ENCODE measurements around the gene AIFM3. TPM values are rescaled to one million over a fixed set of nuclear protein-coding genes. Genes with fewer than 3 reads are reported as not detected.

The AIFM3 gene
- total RNA-seq, 2 donors from 2014 or later: 0.34 to 1.2 TPM

DNA sequence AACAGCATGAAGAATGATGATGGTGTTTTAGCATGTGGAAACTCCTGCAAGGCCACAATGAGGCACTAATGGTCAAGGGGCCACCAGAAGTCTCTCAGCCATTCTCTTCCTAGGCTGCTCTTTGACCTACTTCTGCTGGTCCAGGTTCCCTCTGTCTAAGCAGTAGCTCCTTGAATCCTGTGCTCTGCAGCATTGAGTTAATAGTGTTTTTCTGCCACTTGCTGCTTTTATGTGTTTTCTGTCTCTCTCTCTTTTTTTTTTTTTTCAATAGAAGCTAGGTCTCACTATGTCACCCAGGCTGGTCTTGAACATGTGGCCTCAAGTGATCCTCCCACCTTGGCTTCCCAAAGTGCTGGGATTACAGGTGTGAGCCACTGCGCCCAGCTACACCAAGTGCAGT is 20.1 kb upstream of the AIFM3 start:
- no peak for DNase-seq
- no peak overlapping the region for H3K4me3 Mint-ChIP-seq
- H3K9me3 ChIP-seq (ENCODE audit: control insufficient read depth, low read length, poor library complexity, severe bottlenecking): no peaks in the 10 kb centered on the region
- H3K4me1 Mint-ChIP-seq: peaks cover 41% of the 10 kb centered on the region
- H3K36me3 Mint-ChIP-seq (ENCODE audit: low read depth): peaks cover 4% of the 10 kb centered on the region
- no peaks in the 10 kb centered on the region for H3K27me3 Mint-ChIP-seq
- ATAC-seq: no peak
- H3K27ac Mint-ChIP-seq: peak overlapping the region; percentile 56

DNA sequence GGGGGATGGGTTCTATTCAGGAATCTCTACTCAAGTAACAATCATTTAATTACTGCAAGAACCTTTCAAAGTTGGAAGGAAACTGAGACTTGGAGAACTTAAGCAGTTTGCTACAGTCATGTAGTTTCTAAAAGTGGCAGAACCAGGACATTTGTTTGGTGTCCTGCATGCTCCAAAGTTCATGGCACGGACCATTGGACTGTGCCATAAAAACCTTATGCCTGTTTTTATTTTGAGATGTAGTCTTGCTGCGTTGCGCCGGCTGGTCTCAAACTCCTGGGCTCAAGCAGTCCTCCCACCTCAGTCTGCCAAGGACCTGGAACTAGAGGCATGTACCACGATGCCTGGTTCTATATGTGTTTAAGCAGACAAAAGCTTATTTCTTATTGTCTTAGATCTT is 18.6 kb upstream of the AIFM3 start:
- Mint-ChIP-seq H3K36me3 (ENCODE audit: low read depth) (peaks cover 4% of the 10 kb centered on the region), H3K4me3 (no peak overlapping the region), H3K4me1 (peaks cover 27% of the 10 kb centered on the region), H3K27ac (no peak overlapping the region), H3K27me3 (no peaks in the 10 kb centered on the region)
- no peak for ATAC-seq
- no peaks in the 10 kb centered on the region for H3K9me3 ChIP-seq (ENCODE audit: control insufficient read depth, low read length, poor library complexity, severe bottlenecking)
- no peak for DNase-seq

DNA sequence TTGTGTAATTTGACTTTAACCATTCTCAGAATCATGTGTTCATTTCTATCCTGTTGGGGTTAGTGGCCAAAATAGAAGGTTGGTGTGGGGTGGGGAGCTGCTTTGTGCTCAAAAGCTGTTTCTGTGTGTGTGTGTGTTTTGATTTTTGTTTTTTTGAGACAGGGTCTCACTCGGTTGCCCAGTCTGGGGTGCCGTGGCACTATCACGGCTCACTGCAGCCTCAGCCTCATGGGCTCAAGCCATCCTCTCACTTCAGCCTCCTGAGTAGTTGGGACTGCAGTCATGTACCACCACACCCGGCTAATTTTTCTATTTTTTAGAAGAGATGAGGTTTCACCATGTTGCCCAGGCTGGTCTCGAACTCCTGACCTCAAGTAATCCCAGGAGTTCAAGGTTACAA is 18.1 kb upstream of the AIFM3 start:
- H3K27me3 Mint-ChIP-seq: no peaks in the 10 kb centered on the region
- peak overlapping the region; percentile 4 for H3K27ac Mint-ChIP-seq
- DNase-seq (no peak), ATAC-seq (no peak)
- H3K36me3 Mint-ChIP-seq (ENCODE audit: low read depth): peaks cover 4% of the 10 kb centered on the region
- H3K4me1 Mint-ChIP-seq: peaks cover 22% of the 10 kb centered on the region
- H3K9me3 ChIP-seq (ENCODE audit: control insufficient read depth, low read length, poor library complexity, severe bottlenecking): no peaks in the 10 kb centered on the region
- H3K4me3 Mint-ChIP-seq: no peak overlapping the region

DNA sequence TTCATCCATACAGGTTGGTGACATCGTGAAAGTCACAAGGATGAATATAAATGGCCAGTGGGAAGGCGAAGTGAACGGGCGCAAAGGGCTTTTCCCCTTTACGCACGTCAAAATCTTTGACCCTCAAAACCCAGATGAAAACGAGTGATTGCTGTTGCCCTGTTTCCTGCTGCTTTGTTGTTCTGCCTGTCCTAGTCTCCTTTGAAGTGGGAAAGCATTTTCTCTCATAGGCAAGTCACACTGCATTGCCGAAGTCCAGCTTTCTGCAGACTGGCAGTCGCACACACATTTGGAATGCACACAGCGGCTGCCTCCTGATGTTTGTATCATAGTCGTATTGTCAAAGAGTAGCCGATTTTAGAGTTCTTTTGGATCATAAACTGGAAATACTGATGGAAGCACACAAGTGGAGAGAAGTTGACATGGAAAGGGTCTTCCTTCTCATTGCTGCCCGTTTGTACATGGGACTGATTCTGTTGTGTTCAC is 17.3 kb upstream of the AIFM3 start:
- no peaks in the 10 kb centered on the region for H3K9me3 ChIP-seq (ENCODE audit: control insufficient read depth, low read length, poor library complexity, severe bottlenecking)
- no peak for ATAC-seq
- no peak for DNase-seq
- Mint-ChIP-seq H3K36me3 (ENCODE audit: low read depth) (peaks cover 4% of the 10 kb centered on the region), H3K4me3 (no peak overlapping the region), H3K27ac (peak overlapping the region; percentile 4), H3K4me1 (peaks cover 22% of the 10 kb centered on the region), H3K27me3 (no peaks in the 10 kb centered on the region)

DNA sequence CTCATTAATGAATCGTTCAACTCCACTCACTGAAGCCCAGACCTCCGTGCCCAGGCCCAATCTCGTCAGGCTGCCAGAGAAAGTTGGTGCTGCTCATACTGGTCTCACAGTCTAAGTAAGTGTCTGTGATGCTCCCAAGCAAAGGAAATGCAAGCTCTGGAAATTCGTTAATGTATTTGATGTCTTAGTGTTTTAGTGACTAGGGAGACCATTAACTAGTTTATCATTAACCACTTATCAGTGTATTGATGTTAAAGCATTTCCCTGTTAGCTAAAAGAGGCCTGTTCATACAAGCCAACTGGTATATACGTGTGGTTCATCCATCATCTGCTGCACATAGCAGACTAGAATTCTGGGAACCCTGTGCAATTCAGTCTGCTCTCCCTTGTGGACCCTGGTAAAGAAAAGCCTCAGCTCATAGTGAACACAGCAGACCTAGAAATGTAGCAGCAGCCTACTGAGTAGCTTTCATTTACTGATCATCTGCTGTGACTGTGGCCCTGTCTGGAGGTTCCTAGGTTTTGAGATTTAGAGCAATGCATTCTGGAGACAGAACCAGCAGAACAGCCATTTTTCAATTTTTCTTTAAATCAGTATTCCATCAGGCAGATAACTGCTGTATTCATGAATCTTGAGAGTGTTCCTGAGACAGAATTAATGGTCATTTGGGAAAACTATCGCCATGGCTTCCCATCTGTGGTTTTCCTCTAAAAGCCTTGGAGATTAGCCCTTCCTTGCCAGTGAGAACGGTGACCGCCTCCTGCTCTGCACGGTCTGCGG is 15.7 kb upstream of the AIFM3 start:
- H3K36me3 Mint-ChIP-seq (ENCODE audit: low read depth): peaks cover 4% of the 10 kb centered on the region
- no peak overlapping the region for H3K4me3 Mint-ChIP-seq
- ATAC-seq (no peak), DNase-seq (no peak)
- H3K4me1 Mint-ChIP-seq: peaks cover 12% of the 10 kb centered on the region
- peaks cover 2% of the 10 kb centered on the region for H3K27me3 Mint-ChIP-seq
- no peak overlapping the region for H3K27ac Mint-ChIP-seq
- H3K9me3 ChIP-seq (ENCODE audit: control insufficient read depth, low read length, poor library complexity, severe bottlenecking): no peaks in the 10 kb centered on the region

DNA sequence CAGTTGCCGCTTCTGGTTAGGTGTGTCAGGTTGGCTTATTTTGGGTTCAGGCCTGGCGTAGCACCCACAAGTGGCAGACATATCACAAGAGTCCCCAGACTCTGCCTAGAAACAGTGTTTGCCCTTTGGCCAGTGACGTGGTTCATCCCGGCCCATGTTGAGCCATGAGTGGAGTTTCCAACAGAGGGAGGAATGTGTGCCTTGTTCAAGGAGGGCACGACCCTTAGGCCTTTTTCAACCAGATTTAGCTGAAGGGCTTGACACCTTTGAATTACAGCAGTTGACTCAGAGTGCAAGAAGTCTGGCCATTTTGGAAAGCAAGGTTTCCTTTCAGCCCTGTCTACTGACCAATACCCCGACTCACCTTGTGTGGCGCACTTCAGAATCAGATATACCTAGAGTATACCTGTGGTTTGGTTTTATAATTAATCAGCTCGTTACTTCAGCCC is 15.1 kb upstream of the AIFM3 start:
- H3K36me3 Mint-ChIP-seq (ENCODE audit: low read depth): peaks cover 4% of the 10 kb centered on the region
- H3K27ac Mint-ChIP-seq: no peak overlapping the region
- no peaks in the 10 kb centered on the region for H3K9me3 ChIP-seq (ENCODE audit: control insufficient read depth, low read length, poor library complexity, severe bottlenecking)
- no peak for DNase-seq
- no peak overlapping the region for H3K4me3 Mint-ChIP-seq
- ATAC-seq: no peak
- H3K27me3 Mint-ChIP-seq: peaks cover 4% of the 10 kb centered on the region
- H3K4me1 Mint-ChIP-seq: peaks cover 11% of the 10 kb centered on the region

DNA sequence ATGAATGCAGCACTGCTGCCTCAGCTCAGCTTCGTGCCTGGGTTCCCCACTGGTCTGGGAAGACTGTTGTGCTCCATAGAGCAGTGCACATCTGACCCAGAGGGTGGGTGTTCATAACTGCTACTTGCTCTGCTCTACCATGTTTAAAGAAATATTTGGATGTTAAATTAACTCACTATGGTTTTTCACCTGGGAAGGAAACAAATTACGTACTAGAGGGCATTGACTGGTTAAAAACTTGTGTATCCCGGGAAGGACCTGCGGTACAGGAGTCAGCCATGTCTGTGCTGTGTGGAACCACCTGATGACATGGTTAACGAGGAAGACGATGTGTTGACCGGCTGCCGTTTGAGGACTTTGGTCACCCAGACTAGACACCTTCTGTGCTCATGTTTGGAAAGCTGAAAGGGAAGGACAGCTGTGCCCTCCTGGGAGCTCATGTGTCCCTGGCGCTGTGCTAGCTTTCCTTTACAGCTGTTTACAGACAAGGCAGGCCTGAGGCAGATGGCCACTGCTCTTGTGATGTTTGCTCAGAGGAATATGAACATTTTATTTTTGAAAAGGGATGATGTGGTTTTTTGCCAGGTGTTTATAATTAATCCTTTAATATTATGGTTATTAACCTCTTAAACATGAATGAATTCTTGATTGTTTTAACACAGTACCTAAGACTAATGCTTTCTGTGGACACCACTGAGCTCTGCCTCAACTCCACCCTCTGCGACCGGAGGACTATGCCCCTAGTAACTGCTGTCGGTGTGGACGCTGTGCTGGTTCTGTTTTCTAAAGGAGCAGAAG is 14.3 kb upstream of the AIFM3 start:
- Mint-ChIP-seq H3K4me3 (no peak overlapping the region), H3K36me3 (ENCODE audit: low read depth) (peaks cover 4% of the 10 kb centered on the region)
- no peak for ATAC-seq

DNA sequence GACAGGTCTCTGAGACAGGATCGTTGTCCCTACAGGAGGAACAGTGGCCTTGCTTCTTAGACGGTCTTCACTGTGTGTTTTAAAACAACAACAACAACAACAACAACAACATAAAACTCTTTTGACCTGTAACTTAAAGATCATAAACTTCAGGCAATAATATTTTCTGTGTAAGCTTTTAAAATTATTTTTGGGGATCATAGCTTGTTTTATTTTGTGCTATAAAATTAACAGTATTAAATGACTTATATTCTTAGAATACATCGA is 13.8 kb upstream of the AIFM3 start:
- H3K9me3 ChIP-seq (ENCODE audit: control insufficient read depth, low read length, poor library complexity, severe bottlenecking): no peaks in the 10 kb centered on the region
- Mint-ChIP-seq H3K4me3 (no peak overlapping the region), H3K27me3 (peaks cover 11% of the 10 kb centered on the region), H3K36me3 (ENCODE audit: low read depth) (peaks cover 4% of the 10 kb centered on the region), H3K27ac (no peak overlapping the region), H3K4me1 (peaks cover 8% of the 10 kb centered on the region)
- ATAC-seq (no peak), DNase-seq (no peak)

More for the DNA sequence above, 14.3 kb upstream of the AIFM3 start:
- Mint-ChIP-seq H3K27ac (peak overlapping the region; percentile 79), H3K4me1 (peaks cover 11% of the 10 kb centered on the region), H3K27me3 (peaks cover 5% of the 10 kb centered on the region)
- H3K9me3 ChIP-seq (ENCODE audit: control insufficient read depth, low read length, poor library complexity, severe bottlenecking): no peaks in the 10 kb centered on the region
- DNase-seq: no peak

DNA sequence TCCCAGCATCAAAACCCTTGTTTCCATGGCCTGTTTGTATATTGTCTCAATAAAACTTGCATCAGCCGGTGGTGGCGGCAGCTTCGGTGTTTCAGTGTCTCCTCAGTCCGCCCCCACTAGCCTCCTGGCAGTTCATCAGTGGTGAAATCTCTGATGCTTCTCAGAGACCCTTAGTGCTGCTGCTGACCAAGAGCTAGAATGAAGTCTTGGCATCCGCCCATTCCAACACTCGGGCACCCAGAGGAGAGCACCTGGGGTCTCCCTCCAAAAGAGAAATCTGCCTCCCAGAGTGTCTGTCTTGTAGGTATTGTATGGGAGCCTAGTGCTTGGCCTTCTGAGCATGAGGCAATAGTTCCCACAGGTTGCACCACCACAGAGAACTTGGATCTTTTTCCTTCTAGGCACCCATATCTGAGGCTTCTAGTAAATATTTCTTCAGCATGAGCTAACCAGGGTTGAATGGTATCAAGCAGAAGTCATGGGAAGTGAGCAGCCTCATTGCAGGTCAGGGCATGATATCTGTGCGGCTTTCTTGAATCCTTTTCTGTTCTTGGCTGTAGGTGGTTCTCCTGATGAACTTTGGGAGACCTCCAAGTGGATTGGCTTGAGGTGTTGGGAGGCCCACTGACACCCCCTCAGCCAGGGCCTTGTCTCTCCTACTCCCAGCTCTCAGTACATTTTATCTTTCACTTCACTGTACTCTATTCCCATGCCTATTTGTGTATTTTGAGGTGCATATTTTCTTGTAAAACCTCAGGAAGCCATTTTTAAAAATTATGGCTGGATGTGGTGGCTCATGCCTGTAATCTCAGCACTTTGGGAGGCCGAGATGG is 13.2 kb upstream of the AIFM3 start:
- ATAC-seq (no peak), DNase-seq (no peak)
- no peak overlapping the region for H3K4me3 Mint-ChIP-seq
- H3K27ac Mint-ChIP-seq: no peak overlapping the region
- peaks cover 4% of the 10 kb centered on the region for H3K36me3 Mint-ChIP-seq (ENCODE audit: low read depth)
- peaks cover 8% of the 10 kb centered on the region for H3K4me1 Mint-ChIP-seq
- H3K27me3 Mint-ChIP-seq: peaks cover 15% of the 10 kb centered on the region
- H3K9me3 ChIP-seq (ENCODE audit: control insufficient read depth, low read length, poor library complexity, severe bottlenecking): no peaks in the 10 kb centered on the region

DNA sequence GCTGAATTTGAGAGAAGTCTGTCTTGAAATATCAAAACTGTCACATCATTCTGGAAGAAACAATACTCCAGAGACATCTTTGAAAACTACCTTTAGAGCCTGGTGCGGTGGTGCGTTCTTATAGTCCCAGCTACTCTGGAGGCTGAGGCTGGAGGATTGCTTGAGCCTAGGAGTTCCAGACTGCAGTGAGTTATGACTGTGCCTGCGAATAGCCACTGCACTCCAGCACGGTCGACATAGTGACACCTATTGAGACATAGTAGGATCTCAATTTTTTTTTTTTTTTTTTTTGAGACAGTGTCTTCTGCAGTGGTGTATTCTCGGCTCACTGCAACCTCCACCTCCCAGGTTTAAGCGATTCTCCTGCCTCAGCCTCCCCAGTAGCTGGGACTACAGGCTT is 11.5 kb upstream of the AIFM3 start:
- DNase-seq: no peak
- H3K4me1 Mint-ChIP-seq: peaks cover 4% of the 10 kb centered on the region
- H3K27ac Mint-ChIP-seq: no peak overlapping the region
- no peaks in the 10 kb centered on the region for H3K9me3 ChIP-seq (ENCODE audit: control insufficient read depth, low read length, poor library complexity, severe bottlenecking)
- H3K4me3 Mint-ChIP-seq: no peak overlapping the region
- H3K27me3 Mint-ChIP-seq: peaks cover 22% of the 10 kb centered on the region
- no peak for ATAC-seq
- H3K36me3 Mint-ChIP-seq (ENCODE audit: low read depth): no peaks in the 10 kb centered on the region

DNA sequence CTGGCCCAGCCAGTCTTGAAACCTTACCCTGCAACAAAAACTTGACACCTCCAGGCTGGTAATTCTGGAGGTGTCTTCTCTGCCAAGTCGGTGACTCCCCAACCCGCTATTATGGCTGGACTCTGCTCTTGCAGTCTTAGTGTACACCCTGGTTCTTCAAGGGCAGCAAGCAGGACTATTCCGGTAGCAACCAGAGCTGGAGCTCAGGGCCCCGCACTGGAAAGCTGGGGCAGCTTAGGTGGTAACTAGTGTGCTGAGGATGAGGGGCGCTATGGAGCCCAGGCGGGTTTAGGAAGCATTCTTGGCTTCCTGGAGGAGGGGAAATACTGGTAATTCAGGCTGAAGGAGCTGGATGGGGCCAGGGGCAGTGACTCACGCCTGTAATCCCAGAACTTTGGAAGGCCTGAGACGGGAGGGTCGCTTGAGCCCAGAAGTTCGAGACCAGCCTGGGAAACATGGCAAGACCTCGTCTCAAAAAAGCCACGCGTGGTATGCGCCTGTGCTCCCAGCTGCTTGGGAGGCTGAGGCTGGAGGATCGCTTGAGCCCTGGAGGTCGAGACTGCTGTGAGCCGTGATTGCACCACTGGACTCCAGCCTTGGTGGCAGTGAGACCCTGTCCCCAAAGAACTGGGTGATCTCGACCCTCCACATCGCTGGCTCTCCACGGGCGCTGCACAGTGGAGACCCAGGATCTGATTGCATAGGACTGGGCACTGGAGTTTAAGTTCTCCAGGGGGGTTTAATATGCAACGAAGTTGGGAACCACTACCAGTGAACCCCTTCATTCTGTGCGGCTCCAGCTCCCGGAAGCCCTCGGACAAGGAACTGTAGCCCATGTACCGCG is 10.6 kb upstream of the AIFM3 start:
- no peak for ATAC-seq
- Mint-ChIP-seq H3K27me3 (peaks cover 24% of the 10 kb centered on the region), H3K36me3 (ENCODE audit: low read depth) (no peaks in the 10 kb centered on the region), H3K4me1 (peaks cover 4% of the 10 kb centered on the region), H3K4me3 (peak overlapping the region; percentile 62), H3K27ac (no peak overlapping the region)
- no peak for DNase-seq
- no peaks in the 10 kb centered on the region for H3K9me3 ChIP-seq (ENCODE audit: control insufficient read depth, low read length, poor library complexity, severe bottlenecking)

DNA sequence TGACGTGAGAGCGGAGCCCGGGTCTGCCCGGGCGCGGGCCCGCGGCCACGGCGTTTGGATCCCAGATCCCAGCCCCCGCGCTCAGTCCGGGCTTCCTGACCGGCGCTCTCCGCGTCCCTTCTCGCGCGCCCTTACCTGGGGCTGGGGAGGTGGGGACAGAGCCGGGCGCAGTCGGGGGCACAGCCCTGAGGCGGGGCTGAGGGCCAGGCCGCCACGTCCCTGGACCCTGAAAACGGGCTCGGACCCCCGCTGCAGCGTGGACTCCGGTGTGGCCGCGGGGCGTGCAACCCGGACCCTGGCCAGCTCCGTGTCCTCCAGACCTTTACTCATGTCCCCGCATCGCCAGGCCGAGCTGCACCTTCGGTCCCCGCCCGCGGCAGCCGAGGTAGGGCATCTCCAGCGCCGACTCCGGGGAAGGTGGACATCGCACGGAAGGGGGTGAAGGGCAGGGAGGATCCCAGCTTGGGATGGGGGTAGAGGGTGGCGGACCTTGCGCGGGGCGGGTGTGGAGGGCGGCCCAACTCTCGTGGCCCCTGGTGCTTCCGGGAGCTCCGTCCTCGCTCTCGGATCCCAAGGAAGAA is 9.9 kb upstream of the AIFM3 start:
- H3K27me3 Mint-ChIP-seq: peaks cover 24% of the 10 kb centered on the region
- ATAC-seq (no peak), DNase-seq (no peak)
- peaks cover 8% of the 10 kb centered on the region for H3K4me1 Mint-ChIP-seq
- no peaks in the 10 kb centered on the region for H3K9me3 ChIP-seq (ENCODE audit: control insufficient read depth, low read length, poor library complexity, severe bottlenecking)
- H3K36me3 Mint-ChIP-seq (ENCODE audit: low read depth): no peaks in the 10 kb centered on the region
- H3K4me3 Mint-ChIP-seq: peak overlapping the region; percentile 67
- H3K27ac Mint-ChIP-seq: no peak overlapping the region

Data from T-helper 17 cell (primary cell).